ENCODE data around the gene COL4A4.

- TF ChIP-seq CTCF (conservative IDR thresholded peaks at IDR 0.05; ENCODE audit: low read depth, low read length) (no peak), EZH2 (IDR thresholded peaks at IDR 0.05; ENCODE audit: low read length, unreplicated experiment) (no peak), EZH2phosphoT487 (IDR thresholded peaks at IDR 0.05; ENCODE audit: borderline replicate concordance, low read length) (no peak)
Measured at GRCh38 chr2:227182765-227183164, 18.8 kb upstream of the COL4A4 start.

Data from PC-3 (cell line).